Adrenal gland (tissue), 12 donors: ENCODE results near the gene RIT2. TPM values are rescaled to one million over a fixed set of nuclear protein-coding genes. Genes with fewer than 3 reads are reported as not detected.

Experiments used
- DNase-seq, 7 donors: peaks; one replicate each; pipeline ENCODE4 v3.0.0-alpha.2; 2019 to 2020
- H3K27ac ChIP-seq, 5 donors: fragments of 200-600 bp; sonication (generic) in 4 of 5; 1 replicate in 3 of 5; 2 replicates in 2 of 5; pipeline versions ENCODE4 v1.5.1 to v1.8.0; 2016 to 2020; ENCODE audit warnings: mild to moderate bottlenecking in 1 of 5
- H3K27me3 ChIP-seq: fragments of 200-600 bp; 2 replicates; pipeline ENCODE4 v1.8.0; 2021
- H3K36me3 ChIP-seq, 2 donors: fragments of 200-600 bp; replicated peaks in 1 of 2; 1 replicate in 1 of 2; 2 replicates in 1 of 2; pipeline versions ENCODE4 v1.5.1 to v1.8.0; 2018 to 2022
- H3K4me1 ChIP-seq, 2 donors: fragments of 200-600 bp; replicated peaks in 1 of 2; 1 replicate in 1 of 2; 2 replicates in 1 of 2; pipeline versions ENCODE4 v1.5.1 to v1.8.0; 2018 to 2021
- H3K4me3 ChIP-seq, 4 donors: fragments of 200-600 bp; sonication (generic) in 3 of 4; one replicate each; pipeline ENCODE4 v1.5.1; 2016 to 2018
- H3K9me3 ChIP-seq, 3 donors: fragments of 200-600 bp; sonication (generic) in 1 of 3; replicated peaks in 1 of 3; 1 replicate in 2 of 3; 2 replicates in 1 of 3; pipeline versions ENCODE4 v1.5.1 to v1.8.0; 2016 to 2021
- CTCF ChIP-seq, 6 experiments: fragments of 450-650 bp in 4 of 6; fragments of 200-600 bp in 2 of 6; sonication (generic) in 1 of 6; IDR thresholded peaks; 1 replicate in 5 of 6; 2 replicates in 1 of 6; pipeline versions ENCODE4 v1.5.1 to v1.8.0; 2016 to 2021; ENCODE audit warnings: antibody characterized with exemption in 6 of 6, mild to moderate bottlenecking in 2 of 6, moderate library complexity in 1 of 6
- POLR2A ChIP-seq, 2 donors: fragments of 450-650 bp; IDR thresholded peaks; one replicate each; pipeline ENCODE4 v1.6.1; 2017; ENCODE audit warnings: antibody characterized with exemption in 2 of 2, mild to moderate bottlenecking in 2 of 2, moderate library complexity in 1 of 2
- WGBS, 4 donors: extraction: QIAGEN DNeasy Blood & Tissue Kit in 2 of 4; methylation state at CpG; one replicate each; pipeline versions ENCODE4 v1.1.5 to v1.1.7; 2013 to 2017; 5-methylcytosine and 5-hydroxymethylcytosine counted together
- intact Hi-C, 2 donors: fragments of 100-400 bp; cut with DNase I; formaldehyde crosslinking; loops; one replicate each; pipeline versions ENCODE4 v1.14.1 to v1.15.0; 2022 to 2023
- polyA plus RNA-seq, 3 donors: library from polyadenylated mRNA; stranded (reverse); fragments of 200-250 nt in 2 of 3; fragments of 350-450 nt in 1 of 3; fragmentation: Illumina TruSeq in 1 of 3; extraction: RNeasy Lipid Tissue Mini Kit (QIAGEN cat#74804) in 1 of 3; gene quantifications; one replicate each; pipeline ENCODE4 v1.2.3, GENCODE V29; 2013 to 2014
- total RNA-seq, 9 donors: library from RNA; depleted of rRNA in 4 of 9; stranded (reverse); fragments of >200 nt in 4 of 9; fragments of 120-200 nt in 1 of 9; fragmentation: NEBNext Ultra II Directional in 1 of 9; extraction: Animal tissue kit (Norgen Biotek cat#: 25700) in 1 of 9; gene quantifications; one replicate each; pipeline versions ENCODE4 v1.1.0 to v1.2.4, GENCODE V29; 2013 to 2023
- donor health status: healthy with polysubstance abuse.
- donor health status: Bipolar disorder and iron deficiency.
- donor health status: DM: yes; HTN: yes; CAD: no.
- donor health status: DM: no; HTN: no; CAD: no.
- donor health status: DM: no; HTN: no; CAD: no.
- donor health status: DM: yes; HTN: yes; CAD: no.

Gene RIT2
- total and polyA plus RNA-seq, 12 donors = 0.20 to 0.99 (median 0.28) TPM; not detected in 7

- no peak for DNase-seq
- H3K4me1 ChIP-seq = no peaks in the 10 kb centered on the region
- intact Hi-C loops = no loop called here
- H3K4me3 ChIP-seq = no peak overlapping the region
- H3K9me3 ChIP-seq = peaks cover 0 to 12% (median 0%) of the 10 kb centered on the region in 3 donors
- TF ChIP-seq POLR2A (IDR thresholded peaks at IDR 0.05) (no peak), CTCF (IDR thresholded peaks at IDR 0.05) (no peak)
- no peak overlapping the region for H3K27ac ChIP-seq
- 70 to 86% (median 82%) methylated on average over 1 of the region's 1 CpG for WGBS, 4 donors
- no peaks in the 10 kb centered on the region for H3K27me3 ChIP-seq
- H3K36me3 ChIP-seq = no peaks in the 10 kb centered on the region
These were observed 368.7 kb downstream of the RIT2 start for GRCh38 chr18:42746794-42747193.

- no peak for DNase-seq
- peaks cover 0 to 12% (median 0%) of the 10 kb centered on the region in 3 donors for H3K9me3 ChIP-seq
- H3K27ac ChIP-seq = no peak overlapping the region
- H3K4me3 ChIP-seq = no peak overlapping the region
- no peaks in the 10 kb centered on the region for H3K27me3 ChIP-seq
- H3K36me3 ChIP-seq = no peaks in the 10 kb centered on the region
- intact Hi-C loops = no loop called here
- no peaks in the 10 kb centered on the region for H3K4me1 ChIP-seq
- TF ChIP-seq CTCF (IDR thresholded peaks at IDR 0.05) = no peak
- TF ChIP-seq POLR2A (IDR thresholded peaks at IDR 0.05) = no peak
These were observed 369.6 kb downstream of the RIT2 start for GRCh38 chr18:42745931-42746330.

- no peak for TF ChIP-seq CTCF (IDR thresholded peaks at IDR 0.05)
- TF ChIP-seq POLR2A (IDR thresholded peaks at IDR 0.05) = no peak
- Histone ChIP-seq H3K4me1 (no peaks in the 10 kb centered on the region), H3K27ac (no peak overlapping the region), H3K36me3 (no peaks in the 10 kb centered on the region), H3K4me3 (no peak overlapping the region), H3K27me3 (no peaks in the 10 kb centered on the region), H3K9me3 (peaks cover 0 to 12% (median 0%) of the 10 kb centered on the region in 3 donors)
- no peak for DNase-seq
- intact Hi-C loops = no loop called here
These were observed 370.3 kb downstream of the RIT2 start for GRCh38 chr18:42745171-42745570.

- no peaks in the 10 kb centered on the region for H3K4me1 ChIP-seq
- H3K4me3 ChIP-seq = no peak overlapping the region
- no peak for DNase-seq
- intact Hi-C loops = no loop called here
- H3K27ac ChIP-seq = no peak overlapping the region
- no peaks in the 10 kb centered on the region for H3K27me3 ChIP-seq
- no peaks in the 10 kb centered on the region for H3K9me3 ChIP-seq
- H3K36me3 ChIP-seq = no peaks in the 10 kb centered on the region
- 68 to 76% (median 70%) methylated on average over 7 of the region's 7 CpGs for WGBS, 4 donors
- TF ChIP-seq CTCF (IDR thresholded peaks at IDR 0.05) (no peak), POLR2A (IDR thresholded peaks at IDR 0.05) (no peak)
These were observed 371.9 kb downstream of the RIT2 start for GRCh38 chr18:42743373-42744138.
